Endothelial cell of umbilical vein (primary cell): ENCODE results near the gene ANKDD1A. TPM values are rescaled to one million over a fixed set of nuclear protein-coding genes. Genes with fewer than 3 reads are reported as not detected.

Experiments
- BruUV-seq: library from RNA; stranded (reverse); fragments of 400-500 nt; replicated peaks from 2 replicates; lab custom pipeline; 2021; lab: Mats Ljungman, UMichigan
- CTCF ChIA-PET: fragments of 300-600, 350-600 bp; sonication (Branson Sonifier 250); formaldehyde crosslinking; loops from one replicate; lab custom pipeline; 2021; ENCODE audit warnings: antibody characterized with exemption, inconsistent platforms; lab: Charles Lee
- POLR2A ChIA-PET: fragments of 300-600, 350-600 bp; sonication (Branson Sonifier 250); formaldehyde crosslinking; loops from one replicate; lab custom pipeline; 2021; ENCODE audit warnings: antibody characterized with exemption, inconsistent platforms; lab: Charles Lee
- DNase-seq: peaks from one replicate; pipeline ENCODE4 v3.0.0-alpha.2; 2011; ENCODE audit warnings: low read depth, low spot score
- FAIRE-seq: peaks from 2 replicates; lab custom pipeline; 2011; peaks lifted over from hg19 to GRCh38; lab: Jason Lieb, UNC
- H2AFZ ChIP-seq: 2 replicates; pipeline ENCODE4 v1.6.0; 2012; ENCODE audit warnings: low read depth, low read length, control low read depth, inconsistent platforms
- H3K27ac ChIP-seq: 2 replicates; pipeline ENCODE4 v1.5.1; 2011; ENCODE audit warnings: low read depth, mild to moderate bottlenecking, control low read depth, low read length, moderate library complexity; ENCODE audit not compliant: insufficient read depth
- H3K27me3 ChIP-seq, 2 experiments: 2 replicates each; pipeline versions ENCODE4 v1.6.0 to v1.6.1; 2011; ENCODE audit warnings: low read length in 2 of 2, mixed read lengths in 1 of 2; ENCODE audit not compliant: control insufficient read depth in 2 of 2, insufficient read depth in 2 of 2
- H3K36me3 ChIP-seq, 2 experiments: 2 replicates in 1 of 2; 3 replicates in 1 of 2; pipeline ENCODE4 v1.5.1; 2011; ENCODE audit warnings: low read length in 2 of 2, mild to moderate bottlenecking in 1 of 2, moderate library complexity in 1 of 2; ENCODE audit not compliant: control insufficient read depth in 2 of 2, insufficient read depth in 2 of 2; ENCODE audit errors: extremely low read depth in 1 of 2
- H3K4me1 ChIP-seq: 3 replicates; pipeline ENCODE4 v1.5.1; 2011; ENCODE audit warnings: mild to moderate bottlenecking, low read length; ENCODE audit not compliant: control insufficient read depth, insufficient read depth; ENCODE audit errors: extremely low read depth
- H3K4me2 ChIP-seq: 2 replicates; pipeline ENCODE4 v1.6.1; 2011; ENCODE audit warnings: low read length, control low read depth, mixed read lengths; ENCODE audit not compliant: insufficient read depth
- H3K4me3 ChIP-seq, 3 experiments: fragments of 200-600 bp in 1 of 3; sonication (generic), shearing (Covaris generic) in 1 of 3; replicated peaks in 1 of 3; 2 replicates each; pipeline ENCODE4 v1.5.1; 2011 to 2016; ENCODE audit warnings: control low read depth in 3 of 3, low read length in 3 of 3, mild to moderate bottlenecking in 2 of 3, inconsistent platforms in 1 of 3, low read depth in 1 of 3, moderate library complexity in 1 of 3; ENCODE audit not compliant: insufficient read depth in 1 of 3
- H3K79me2 ChIP-seq: 2 replicates; pipeline ENCODE4 v1.6.0; 2012; ENCODE audit warnings: low read length, inconsistent platforms; ENCODE audit not compliant: control insufficient read depth, insufficient read depth
- H3K9ac ChIP-seq: replicated peaks from 2 replicates; pipeline ENCODE3; 2011; ENCODE audit warnings: low read length, control low read depth; ENCODE audit not compliant: insufficient read depth; ENCODE audit errors: extremely low read depth
- H3K9me1 ChIP-seq: replicated peaks from 3 replicates; pipeline ENCODE4 v1.6.0; 2011; ENCODE audit warnings: mild to moderate bottlenecking, low read length; ENCODE audit not compliant: control insufficient read depth, insufficient read depth; ENCODE audit errors: extremely low read depth
- H3K9me3 ChIP-seq: replicated peaks from 2 replicates; pipeline ENCODE4 v1.5.1; 2012; ENCODE audit warnings: low read length, inconsistent platforms; ENCODE audit not compliant: control insufficient read depth, insufficient read depth
- H4K20me1 ChIP-seq: replicated peaks from 2 replicates; pipeline ENCODE3; 2011; ENCODE audit warnings: mild to moderate bottlenecking, low read length; ENCODE audit not compliant: control insufficient read depth, insufficient read depth; ENCODE audit errors: extremely low read depth
- CTCF ChIP-seq, 2 donors: IDR thresholded peaks; 1 replicate in 1 of 2; 2 replicates in 1 of 2; pipeline ENCODE4 v1.5.1; 2011; ENCODE audit warnings: low read length in 2 of 2, mild to moderate bottlenecking in 2 of 2, moderate library complexity in 2 of 2, control low read depth in 1 of 2, inconsistent platforms in 1 of 2, low read depth in 1 of 2; ENCODE audit not compliant: insufficient read depth in 1 of 2; ENCODE audit errors: extremely low read depth in 1 of 2
- EZH2 ChIP-seq: IDR thresholded peaks from 2 replicates; pipeline ENCODE4 v1.6.1; 2012; ENCODE audit warnings: borderline replicate concordance, low read depth, mild to moderate bottlenecking, moderate library complexity, low read length, inconsistent platforms; ENCODE audit not compliant: severe bottlenecking
- FOS ChIP-seq: IDR thresholded peaks from 2 replicates; pipeline ENCODE4 v1.6.1; 2011; ENCODE audit warnings: mild to moderate bottlenecking, low read length, moderate library complexity, borderline replicate concordance; ENCODE audit not compliant: insufficient read depth
- GATA2 ChIP-seq: IDR thresholded peaks from 2 replicates; pipeline ENCODE4 v1.7.0; 2011; ENCODE audit warnings: low read depth, mild to moderate bottlenecking, moderate library complexity, mixed read lengths, low read length; ENCODE audit not compliant: insufficient read length, insufficient read depth
- JUN ChIP-seq: IDR thresholded peaks from 2 replicates; pipeline ENCODE4 v1.6.1; 2011; ENCODE audit warnings: borderline replicate concordance, low read depth; ENCODE audit not compliant: insufficient read length, insufficient read depth
- MYC ChIP-seq: IDR thresholded peaks from one replicate; pipeline ENCODE4 v1.6.1; 2011; ENCODE audit warnings: mild to moderate bottlenecking, low read depth, low read length
- POLR2A ChIP-seq: IDR thresholded peaks from 2 replicates; pipeline ENCODE4 v1.6.1; 2012; ENCODE audit warnings: low read depth, mild to moderate bottlenecking, control low read depth, low read length
- POLR2AphosphoS5 ChIP-seq: IDR thresholded peaks from 2 replicates; pipeline ENCODE4 v1.6.1; 2012; ENCODE audit warnings: low read depth, mild to moderate bottlenecking, control low read depth, low read length, moderate library complexity; ENCODE audit not compliant: insufficient read depth
- dilution Hi-C: fragments of 300-500 bp; cut with MboI; formaldehyde crosslinking; loops from one replicate; pipeline ENCODE4 v1.15.0; 2019; ENCODE audit warnings: low sequenced_read_pairs; ENCODE audit not compliant: extremely low pct_ligation_motif_present
- intact Hi-C: fragments of 100-400 bp; cut with micrococcal nuclease; formaldehyde crosslinking; loops from one replicate; pipeline ENCODE4 v1.10.0; 2022
- polyA plus RNA-seq, 4 experiments: library from polyadenylated mRNA; depleted of rRNA in 3 of 4; stranded (reverse) in 3 of 4; unstranded in 1 of 4; fragments of >200 nt; gene quantifications; 2 replicates each; pipeline versions ENCODE4 v1.2.1 to v1.2.3, GENCODE V29; 2011 to 2012; ENCODE audit warnings: missing spikeins in 1 of 4
- total RNA-seq: library from RNA; stranded (reverse); gene quantifications from 2 replicates; pipeline ENCODE4 v1.2.3, GENCODE V29; 2021
- TF ChIP-seq, protein P1 (sequence below): IDR thresholded peaks from 2 replicates; pipeline ENCODE4 v1.6.1; 2011; ENCODE audit not compliant: insufficient read depth, insufficient read length

ANKDD1A gene
- total and polyA plus RNA-seq, 2 donors (not counting 3 experiments of a cell fraction or from before 2014, with no cell fraction given), result 2.0 to 2.4 TPM

DNA sequence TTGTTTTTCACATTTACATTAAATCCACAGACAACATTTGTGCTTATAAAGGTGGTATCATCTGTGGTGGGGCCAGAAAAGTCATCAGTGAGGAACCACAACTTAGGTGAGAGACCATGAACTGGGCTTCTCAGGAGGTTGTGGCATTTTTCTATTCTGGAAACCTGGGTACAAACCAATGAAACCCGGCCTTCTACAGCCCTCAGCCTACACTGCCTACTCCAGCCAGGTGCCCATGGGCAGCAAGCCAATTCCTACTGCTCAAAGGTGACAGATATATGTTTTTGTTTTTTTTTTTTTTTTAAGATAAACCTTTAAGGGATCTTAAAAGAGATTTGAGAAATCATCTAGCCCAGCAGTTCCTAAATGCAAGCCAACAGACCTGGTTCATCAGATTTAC lies 57.7 kb downstream of the ANKDD1A start:
- no peak overlapping the region for H3K9ac ChIP-seq
- H3K9me3 ChIP-seq, result no peaks in the 10 kb centered on the region
- no peak overlapping the region for H3K4me2 ChIP-seq
- H3K9me1 ChIP-seq, result no peaks in the 10 kb centered on the region
- no TSS peak for BruUV-seq
- H3K4me1 ChIP-seq, result no peaks in the 10 kb centered on the region
- FAIRE-seq (no peak), DNase-seq (no peak)
- H3K79me2 ChIP-seq, result no peaks in the 10 kb centered on the region
- H4K20me1 ChIP-seq, result no peaks in the 10 kb centered on the region
- dilution Hi-C loops, result no loop called here
- H3K36me3 ChIP-seq, result peaks cover 19 to 26% of the 10 kb centered on the region in 2 experiments
- H3K27ac ChIP-seq, result no peak overlapping the region
- intact Hi-C loops, result no loop called here
- ChIA-PET CTCF (interaction anchor here (0.9 to 1.0 kb wide), 2 partner anchors 18 to 241 kb away, joined by 3 read pairs; no protein-coding TSS in a partner anchor), POLR2A (no interaction called here)
- H3K27me3 ChIP-seq, result no peaks in the 10 kb centered on the region
- no peak overlapping the region for H3K4me3 ChIP-seq
- TF ChIP-seq FOS, result no peak
- H2AFZ ChIP-seq, result no peak overlapping the region

GRCh38 chr15:64970698-64971097 lies 59.0 kb downstream of the ANKDD1A start:
- no peak overlapping the region for H3K27ac ChIP-seq
- no peaks in the 10 kb centered on the region for H3K9me3 ChIP-seq
- dilution Hi-C loops, result no loop called here
- no peaks in the 10 kb centered on the region for H3K9me1 ChIP-seq
- no peaks in the 10 kb centered on the region for H3K79me2 ChIP-seq
- DNase-seq (no peak), FAIRE-seq (no peak)
- H4K20me1 ChIP-seq, result no peaks in the 10 kb centered on the region
- ChIA-PET CTCF (no interaction called here), POLR2A (no interaction called here)
- H3K4me1 ChIP-seq, result no peaks in the 10 kb centered on the region
- H3K4me2 ChIP-seq, result no peak overlapping the region
- TF ChIP-seq EZH2 (no peak), POLR2AphosphoS5 (no peak), FOS (no peak), MYC (no peak), GATA2 (no peak), POLR2A (no peak), CTCF (IDR thresholded peaks at IDR 0.05; ENCODE audit: extremely low read depth in 1 of 2, insufficient read depth in 1 of 2, low read depth in 1 of 2, low read length in 2 of 2) (no peak), JUN (no peak)
- TF ChIP-seq, protein P1, sequence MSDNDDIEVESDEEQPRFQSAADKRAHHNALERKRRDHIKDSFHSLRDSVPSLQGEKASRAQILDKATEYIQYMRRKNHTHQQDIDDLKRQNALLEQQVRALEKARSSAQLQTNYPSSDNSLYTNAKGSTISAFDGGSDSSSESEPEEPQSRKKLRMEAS, result no peak
- H3K4me3 ChIP-seq, result no peak overlapping the region
- intact Hi-C loops, result no loop called here
- no peak overlapping the region for H2AFZ ChIP-seq
- BruUV-seq, result no TSS peak
- H3K27me3 ChIP-seq, result no peaks in the 10 kb centered on the region
- H3K36me3 ChIP-seq, result peaks cover 13 to 20% of the 10 kb centered on the region in 2 experiments
- H3K9ac ChIP-seq, result no peak overlapping the region
